ENCODE results near the gene LY6G5B. TPM values are rescaled to one million over a fixed set of nuclear protein-coding genes. Genes with fewer than 3 reads are reported as not detected.

LY6G5B gene
- total RNA-seq, 1 donor from 2014 or later, result 24.2 TPM

- TF ChIP-seq CTCF (conservative IDR thresholded peaks at IDR 0.05), result no peak
- Mint-ChIP-seq H3K27ac (ENCODE audit: unreplicated experiment) (peak overlapping the region; percentile 46), H3K9me3 (no peaks in the 10 kb centered on the region), H3K27me3 (ENCODE audit: low read depth) (peaks cover 3% of the 10 kb centered on the region), H3K4me3 (no peak overlapping the region), H3K4me1 (peaks cover 4% of the 10 kb centered on the region), H3K36me3 (ENCODE audit: low read depth) (peaks cover 34% of the 10 kb centered on the region)
- no peak for DNase-seq (ENCODE audit: low read depth, low spot score)
Observed at GRCh38 chr6:31634969-31635575, 34.7 kb upstream of the LY6G5B start.

DNA sequence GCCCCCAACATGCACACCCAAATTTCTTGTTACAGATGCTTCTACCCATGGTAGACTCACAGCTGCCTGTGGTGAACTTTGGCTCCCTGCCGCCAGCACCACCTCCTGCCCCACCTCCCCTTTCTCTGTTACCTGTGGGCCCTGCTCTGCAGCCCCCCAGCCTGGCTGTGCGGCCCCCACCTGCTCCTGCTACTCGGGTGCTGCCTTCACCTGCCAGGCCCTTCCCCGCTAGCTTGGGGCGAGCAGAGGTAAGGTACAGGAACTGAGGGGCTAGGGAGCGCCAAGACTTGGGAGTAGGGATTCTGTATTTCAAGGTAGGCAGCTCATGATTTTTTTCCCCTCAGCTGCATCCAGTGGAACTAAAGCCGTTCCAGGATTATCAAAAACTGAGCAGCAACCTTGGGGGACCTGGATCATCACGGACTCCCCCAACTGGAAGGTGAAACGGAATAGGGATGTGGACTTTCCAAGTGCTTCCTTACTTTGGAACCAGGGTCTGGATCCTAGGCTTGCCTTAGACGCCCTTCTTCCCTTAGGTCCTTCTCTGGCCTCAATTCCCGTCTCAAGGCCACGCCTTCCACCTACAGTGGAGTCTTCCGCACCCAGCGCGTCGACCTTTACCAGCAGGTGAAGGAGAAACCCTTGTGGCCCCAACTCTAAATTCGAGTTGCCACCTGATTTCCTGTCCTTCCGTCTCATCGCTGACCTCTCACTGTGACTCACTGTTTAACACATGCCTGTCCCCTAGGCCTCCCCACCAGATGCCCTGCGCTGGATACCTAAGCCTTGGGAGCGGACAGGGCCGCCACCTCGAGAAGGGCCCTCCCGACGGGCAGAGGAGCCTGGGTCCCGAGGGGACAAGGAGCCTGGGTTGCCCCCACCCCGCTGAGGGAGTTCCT lies 32.8 kb upstream of the LY6G5B start:
- Mint-ChIP-seq H3K4me1 (peaks cover 4% of the 10 kb centered on the region), H3K27me3 (ENCODE audit: low read depth) (peaks cover 3% of the 10 kb centered on the region), H3K9me3 (no peaks in the 10 kb centered on the region), H3K27ac (ENCODE audit: unreplicated experiment) (no peak overlapping the region), H3K36me3 (ENCODE audit: low read depth) (peaks cover 35% of the 10 kb centered on the region), H3K4me3 (no peak overlapping the region)
- TF ChIP-seq CTCF (conservative IDR thresholded peaks at IDR 0.05), result no peak
- DNase-seq (ENCODE audit: low read depth, low spot score), result no peak

GRCh38 chr6:31639043-31639442 lies 30.7 kb upstream of the LY6G5B start:
- peak overlapping the region; percentile 1 for H3K4me3 Mint-ChIP-seq
- TF ChIP-seq CTCF (conservative IDR thresholded peaks at IDR 0.05), result no peak
- no peaks in the 10 kb centered on the region for H3K9me3 Mint-ChIP-seq

GRCh38 chr6:31639449-31639861 lies 30.3 kb upstream of the LY6G5B start:
- Mint-ChIP-seq H3K4me1 (no peaks in the 10 kb centered on the region), H3K36me3 (ENCODE audit: low read depth) (peaks cover 30% of the 10 kb centered on the region), H3K4me3 (peak overlapping the region; percentile 15), H3K9me3 (no peaks in the 10 kb centered on the region), H3K27ac (ENCODE audit: unreplicated experiment) (no peak overlapping the region), H3K27me3 (ENCODE audit: low read depth) (peaks cover 3% of the 10 kb centered on the region)
- no peak for DNase-seq (ENCODE audit: low read depth, low spot score)
- no peak for TF ChIP-seq CTCF (conservative IDR thresholded peaks at IDR 0.05)

More at GRCh38 chr6:31639043-31639442, 30.7 kb upstream of the LY6G5B start:
- peaks cover 32% of the 10 kb centered on the region for H3K36me3 Mint-ChIP-seq (ENCODE audit: low read depth)
- DNase-seq (ENCODE audit: low read depth, low spot score), result no peak
- H3K4me1 Mint-ChIP-seq, result peaks cover 1% of the 10 kb centered on the region
- no peak overlapping the region for H3K27ac Mint-ChIP-seq (ENCODE audit: unreplicated experiment)
- peaks cover 3% of the 10 kb centered on the region for H3K27me3 Mint-ChIP-seq (ENCODE audit: low read depth)

- Mint-ChIP-seq H3K4me3 (peak overlapping the region; percentile 56), H3K36me3 (ENCODE audit: low read depth) (peaks cover 32% of the 10 kb centered on the region), H3K4me1 (no peaks in the 10 kb centered on the region), H3K9me3 (no peaks in the 10 kb centered on the region), H3K27ac (ENCODE audit: unreplicated experiment) (no peak overlapping the region), H3K27me3 (ENCODE audit: low read depth) (peaks cover 3% of the 10 kb centered on the region)
- no peak for DNase-seq (ENCODE audit: low read depth, low spot score)
- TF ChIP-seq CTCF (conservative IDR thresholded peaks at IDR 0.05), result no peak
Observed at GRCh38 chr6:31640612-31641011, 29.2 kb upstream of the LY6G5B start.
